Smooth muscle cell of the brain vasculature (primary cell): Measurements from ENCODE around the gene SLCO2B1.

Source experiments
- DNase-seq: peaks from one replicate; pipeline ENCODE4 v3.0.0-alpha.2; 2012; ENCODE audit warnings: low read depth, low spot score

Gene SLCO2B1

DNA sequence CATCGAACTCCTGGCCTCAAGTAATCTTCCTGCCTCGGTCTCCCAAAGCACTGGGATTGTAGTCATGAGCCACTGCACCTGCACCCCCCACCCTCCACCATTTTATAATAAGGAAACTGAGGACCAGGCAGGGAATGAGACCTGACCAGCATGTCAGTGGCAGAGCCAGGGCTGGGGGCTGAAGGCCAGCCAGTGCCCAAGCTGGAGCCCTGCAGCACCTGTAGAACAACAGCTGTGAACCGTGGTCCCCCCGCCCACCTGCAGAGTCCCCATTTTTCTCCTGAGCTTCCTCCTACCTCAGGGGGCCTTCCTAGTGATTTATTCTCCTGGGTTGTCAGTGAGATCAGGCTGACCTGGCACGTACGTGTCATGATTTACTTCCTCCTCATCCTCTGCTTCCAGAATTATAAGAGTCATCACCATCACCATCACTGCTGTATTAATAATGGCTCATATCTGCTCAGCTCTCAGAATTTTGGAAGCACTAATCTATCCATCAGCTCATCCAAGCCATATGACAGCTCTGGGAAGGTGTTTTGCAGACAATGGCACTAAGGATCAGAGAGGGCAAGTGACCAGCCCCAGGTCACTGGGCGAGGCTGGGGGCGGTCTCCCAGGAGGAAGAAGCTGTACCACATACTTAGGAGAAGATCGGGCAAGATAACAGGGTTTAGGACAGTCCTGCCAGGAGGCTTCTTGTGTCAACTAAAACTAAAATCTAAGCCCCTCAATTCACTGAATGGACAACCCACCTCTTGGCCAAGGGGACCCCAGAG lies 5.5 kb upstream of the SLCO2B1 start:
- DNase-seq = no peak

- DNase-seq = no peak
These were observed 4.9 kb upstream of the SLCO2B1 start for GRCh38 chr11:75145972-75146519.

DNA sequence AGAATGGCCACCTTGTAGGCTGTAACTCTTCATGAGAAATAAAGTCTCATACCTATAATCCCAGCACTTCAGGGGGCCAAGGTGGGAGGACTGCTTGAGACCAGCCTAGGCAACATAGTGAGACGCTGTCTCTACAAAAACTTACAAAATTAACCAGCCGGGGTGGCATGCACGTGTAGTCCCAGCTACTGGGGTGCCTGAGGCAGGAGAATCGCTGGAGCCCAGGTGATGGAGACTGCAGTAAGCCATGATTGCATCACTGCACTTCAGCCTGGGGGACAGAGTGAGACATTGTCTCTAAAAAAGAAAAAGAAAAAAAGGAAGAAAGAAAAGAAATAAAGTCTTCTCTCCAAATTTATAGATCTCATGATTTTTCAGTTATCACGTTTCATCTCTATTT lies 4.2 kb upstream of the SLCO2B1 start:
- no peak for DNase-seq

- no peak for DNase-seq
These were observed 3.6 kb upstream of the SLCO2B1 start for GRCh38 chr11:75147191-75147874.

- no peak for DNase-seq
These were observed 3.0 kb upstream of the SLCO2B1 start for GRCh38 chr11:75147875-75148263.

- no peak for DNase-seq
These were observed 2.4 kb upstream of the SLCO2B1 start for GRCh38 chr11:75148436-75148983.

DNA sequence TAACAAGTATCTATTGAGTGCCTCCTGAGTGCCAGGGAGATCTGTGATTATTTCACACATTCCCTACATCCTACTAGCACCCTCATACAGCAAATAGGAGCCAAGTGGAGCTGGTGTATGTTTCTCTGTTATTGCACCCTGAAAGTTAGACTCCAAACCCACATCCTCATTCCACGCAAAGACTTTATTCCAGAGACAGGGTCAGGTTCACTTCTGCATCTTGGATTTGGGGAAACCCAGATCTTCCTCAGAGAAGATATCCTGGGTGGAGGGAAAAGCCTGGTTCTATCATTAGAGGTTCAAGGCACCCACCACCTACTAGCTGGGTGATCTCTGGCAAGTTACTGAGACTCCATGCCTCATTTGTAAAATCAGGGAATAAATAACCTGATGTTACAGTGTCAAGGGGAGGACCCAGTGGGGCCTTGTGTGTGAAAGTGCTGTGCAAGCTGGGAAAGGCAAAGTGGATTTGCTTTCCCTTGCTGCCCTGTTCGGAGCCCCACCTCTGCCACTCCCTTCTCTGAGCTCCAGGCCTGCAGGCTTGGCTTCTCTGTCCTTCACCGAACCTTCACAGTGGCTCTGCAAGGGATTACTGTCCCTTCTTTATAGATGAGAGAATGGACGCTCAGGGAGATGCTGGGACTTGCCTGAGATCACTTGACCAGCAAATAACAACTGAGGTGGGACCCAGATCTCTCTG lies 991 bp upstream of the SLCO2B1 start:
- no peak for DNase-seq

GRCh38 chr11:75151346-75152047 lies 590 bp downstream of the SLCO2B1 start:
- no peak for DNase-seq

- DNase-seq = no peak
These were observed 1.2 kb downstream of the SLCO2B1 start for GRCh38 chr11:75152090-75152489.

DNA sequence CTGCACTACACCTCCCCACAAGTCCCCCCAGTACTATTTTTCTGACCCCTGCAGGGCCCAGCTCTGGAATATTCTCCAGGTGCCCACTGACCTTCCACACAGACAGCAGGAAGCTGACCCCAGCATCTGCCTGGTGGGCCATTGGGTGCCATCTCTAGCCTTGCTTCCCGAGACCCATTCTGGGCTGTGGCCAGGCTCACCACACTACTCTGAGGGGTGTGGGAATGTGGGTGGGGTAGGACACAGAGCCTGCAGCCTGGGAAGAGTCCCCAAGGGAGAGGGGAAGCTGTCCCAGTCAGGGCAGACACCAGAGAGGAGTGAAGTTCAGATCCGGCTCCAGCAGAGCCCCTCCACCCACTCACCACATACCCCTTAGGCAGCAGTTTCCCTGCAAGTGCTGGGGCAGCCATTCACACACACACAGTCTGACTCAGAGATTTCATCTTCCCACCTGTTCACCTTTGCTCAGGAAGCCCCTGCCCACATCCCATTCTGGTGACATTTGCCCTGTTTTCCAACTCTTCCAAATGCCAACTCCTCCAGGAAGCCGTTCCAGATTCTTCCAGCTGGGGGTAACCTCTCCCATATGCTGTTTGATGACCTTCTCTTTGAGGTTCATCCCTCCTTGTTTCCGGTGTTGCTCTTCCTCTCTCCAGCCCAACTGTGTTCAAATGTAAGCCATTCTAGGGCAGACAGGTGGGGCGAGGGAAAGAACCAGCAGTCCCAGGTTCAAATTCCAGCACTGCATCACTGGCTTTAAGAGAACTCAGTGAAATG lies 1.9 kb downstream of the SLCO2B1 start:
- no peak for DNase-seq

- no peak for DNase-seq
These were observed 4.0 kb downstream of the SLCO2B1 start for GRCh38 chr11:75154646-75155569.

- DNase-seq = no peak
These were observed 4.9 kb downstream of the SLCO2B1 start for GRCh38 chr11:75155570-75156422.

DNA sequence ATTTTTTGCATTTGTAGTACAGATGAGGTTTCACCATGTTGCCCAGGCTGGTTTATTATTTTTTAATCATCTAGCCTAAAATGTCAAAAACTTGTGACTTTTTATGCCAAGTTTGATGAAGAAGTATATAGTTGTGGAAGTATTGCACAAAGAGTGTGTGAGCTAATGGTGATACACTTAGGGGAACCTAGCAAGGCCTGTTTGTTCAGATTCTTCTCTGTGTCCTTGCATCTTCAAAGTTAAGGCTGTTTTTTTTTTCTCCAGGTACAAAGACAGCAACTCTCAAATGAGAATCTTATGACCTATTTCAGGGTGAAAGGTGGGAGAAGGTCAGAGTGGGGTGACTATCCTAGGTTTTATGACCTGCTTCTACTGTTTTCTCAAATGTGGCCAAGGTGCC lies 7.3 kb downstream of the SLCO2B1 start:
- no peak for DNase-seq

- no peak for DNase-seq
These were observed 7.8 kb downstream of the SLCO2B1 start for GRCh38 chr11:75158696-75159150.

DNA sequence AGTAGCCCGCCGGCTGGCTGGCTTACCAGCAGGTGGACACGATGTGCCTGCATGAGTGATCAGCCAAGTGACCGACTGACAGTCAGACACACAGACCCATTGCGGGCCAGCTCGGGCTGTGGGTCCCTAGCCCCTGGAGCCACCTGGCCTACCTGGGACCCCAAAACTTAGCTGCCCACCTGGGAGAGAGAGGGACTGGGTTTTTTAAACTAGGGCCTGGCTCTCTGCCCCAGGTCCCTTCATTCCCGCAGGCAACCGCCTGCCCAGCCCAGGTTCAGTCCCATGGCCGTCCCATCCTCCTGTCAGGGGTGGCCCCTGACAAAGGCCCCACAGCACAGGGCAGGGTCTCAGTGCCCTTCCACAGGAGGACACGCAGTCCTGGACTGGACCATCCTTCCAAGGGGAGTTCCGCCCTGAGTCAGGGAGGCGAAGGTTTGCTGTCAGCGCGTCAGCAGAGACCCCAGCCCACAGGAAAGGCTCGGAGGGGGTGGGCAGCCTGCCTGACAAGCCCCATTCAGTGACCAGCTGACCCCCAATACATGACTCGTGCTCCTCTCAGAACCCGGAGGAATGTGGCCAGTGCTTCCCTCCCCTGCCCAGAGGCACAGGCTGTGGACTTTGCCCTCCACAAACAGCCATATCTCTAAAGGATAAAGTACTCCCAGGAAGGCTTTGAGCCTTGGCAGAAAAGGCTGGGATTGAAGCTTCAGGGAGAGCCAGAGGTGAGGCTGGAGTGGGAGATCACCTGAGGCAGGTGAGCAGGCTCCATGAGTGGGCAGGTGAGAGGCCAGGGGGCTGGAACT lies 8.4 kb downstream of the SLCO2B1 start:
- DNase-seq = no peak

DNA sequence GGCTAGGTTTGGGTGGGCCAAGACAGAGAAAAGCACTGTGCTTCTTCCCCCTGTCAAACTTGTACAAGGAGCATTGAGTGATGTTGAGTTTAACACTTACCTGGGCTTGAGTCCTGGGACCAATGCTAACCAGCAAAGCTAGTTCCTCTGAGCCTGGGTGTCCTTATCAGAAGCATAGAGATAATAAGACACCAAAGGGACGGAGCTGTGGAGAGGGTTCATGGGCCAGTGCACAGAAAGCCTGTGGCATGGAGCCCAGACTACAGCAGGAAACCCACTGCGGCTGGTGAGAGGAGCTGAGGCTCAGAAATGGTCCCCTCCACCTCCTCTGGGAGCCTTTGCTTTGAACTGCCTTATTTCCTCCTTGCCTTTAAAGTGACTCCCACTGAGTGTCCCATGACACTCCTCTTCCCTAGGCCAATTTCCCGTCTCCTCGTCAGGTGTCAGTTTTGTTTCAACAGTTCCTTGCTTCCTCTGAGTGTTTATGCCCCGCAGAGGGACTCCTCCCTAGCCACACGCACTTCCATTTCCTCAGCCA lies 9.4 kb downstream of the SLCO2B1 start:
- no peak for DNase-seq

DNA sequence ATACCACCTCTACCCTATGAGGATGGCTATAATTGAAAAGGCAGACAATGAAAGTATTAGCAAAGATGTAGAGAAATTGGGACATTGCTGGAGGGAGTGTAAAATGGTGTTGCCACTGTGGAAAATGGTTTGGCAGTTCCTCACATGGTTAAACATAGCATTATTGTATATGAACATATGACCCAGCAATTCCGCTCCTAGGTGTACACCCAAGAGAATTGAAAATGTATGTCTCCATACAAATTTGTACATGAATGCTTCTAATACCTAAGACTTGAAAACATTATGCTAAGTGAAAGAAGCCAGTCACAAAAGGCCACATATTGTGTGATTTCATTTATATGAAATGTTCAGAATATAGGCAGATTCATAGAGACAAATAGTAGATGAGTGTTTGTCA lies 10.0 kb downstream of the SLCO2B1 start:
- no peak for DNase-seq
